Muscle layer of duodenum (tissue), 2 donors: Measurements from ENCODE around the gene KRT9.
A peak's percentile ranks its signal among the peaks of the same experiment; 100 is the strongest.
"Not testable (repeated sequence)": the region's sequence is repeated elsewhere in the genome, so short reads cannot be mapped to it uniquely, and the experiment has no call there.

Experiments used
- H3K27ac ChIP-seq: one replicate; pipeline ENCODE4 v1.7.0; 2013; ENCODE audit warnings: mild to moderate bottlenecking, low read length
- H3K27me3 ChIP-seq: one replicate; pipeline ENCODE4 v1.7.0; 2013; ENCODE audit warnings: low read depth, mild to moderate bottlenecking, control low read depth, low read length
- H3K36me3 ChIP-seq, 2 donors: one replicate each; pipeline ENCODE4 v1.7.0; 2013; ENCODE audit warnings: low read length in 2 of 2, control low read depth in 1 of 2, mild to moderate bottlenecking in 1 of 2; ENCODE audit not compliant: insufficient read depth in 2 of 2, control insufficient read depth in 1 of 2
- H3K4me1 ChIP-seq, 2 donors: one replicate each; pipeline ENCODE4 v1.7.0; 2013; ENCODE audit warnings: low read length in 2 of 2, mild to moderate bottlenecking in 2 of 2, control low read depth in 1 of 2, moderate library complexity in 1 of 2; ENCODE audit not compliant: insufficient read depth in 2 of 2, control insufficient read depth in 1 of 2
- H3K4me3 ChIP-seq, 2 donors: one replicate each; pipeline ENCODE4 v1.7.0; 2013; ENCODE audit warnings: low read length in 2 of 2, low read depth in 1 of 2, mild to moderate bottlenecking in 1 of 2
- H3K9me3 ChIP-seq, 2 donors: one replicate each; pipeline ENCODE4 v1.7.0; 2013; ENCODE audit warnings: low read length in 2 of 2, control low read depth in 1 of 2, mild to moderate bottlenecking in 1 of 2; ENCODE audit not compliant: control insufficient read depth in 1 of 2
- donor health status: healthy.

KRT9 gene

DNA sequence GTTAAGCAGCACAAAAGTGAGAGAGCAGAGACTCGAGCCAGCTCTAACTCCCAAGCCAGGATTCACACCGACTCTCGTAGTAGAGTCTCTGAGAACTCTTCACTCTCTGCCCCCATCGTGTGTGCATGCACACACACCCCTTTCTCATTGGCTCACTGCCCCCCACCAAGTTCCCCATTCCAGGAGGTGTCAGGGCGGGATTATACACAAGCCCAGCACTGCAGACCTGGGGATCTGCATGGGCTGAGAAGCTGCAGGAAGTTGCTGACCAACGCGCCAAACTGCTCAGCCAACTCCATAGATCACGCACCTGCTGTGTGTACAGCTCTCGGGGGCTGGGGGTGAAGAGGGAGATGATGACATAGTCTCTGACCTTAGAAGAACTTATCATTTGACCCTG lies 42.9 kb upstream of the KRT9 start:
- not testable (repeated sequence) for H3K27ac ChIP-seq, H3K36me3 ChIP-seq, H3K4me1 ChIP-seq

DNA sequence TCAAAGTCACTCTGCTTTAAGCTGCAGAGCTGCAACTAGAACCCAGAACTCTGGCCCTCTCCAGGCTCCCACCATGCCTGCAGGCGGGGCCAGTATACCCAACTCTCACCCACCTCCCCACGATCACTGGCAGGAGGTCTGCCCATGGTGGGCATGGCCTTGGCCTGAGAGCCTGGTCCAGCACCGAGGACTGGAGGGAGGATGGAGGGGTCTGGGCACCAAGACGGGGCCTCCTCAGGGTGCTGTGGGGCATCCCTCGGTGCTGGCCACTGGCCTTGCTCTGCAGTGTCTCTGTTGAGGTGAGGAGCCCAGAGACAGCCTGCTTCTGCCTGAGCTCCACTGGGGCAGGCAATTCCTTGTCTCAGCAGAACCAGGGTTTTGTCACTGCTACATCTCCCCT lies 42.2 kb upstream of the KRT9 start:
- Histone ChIP-seq H3K36me3 (no peaks in the 10 kb centered on the region), H3K4me1 (no peaks in the 10 kb centered on the region), H3K27me3 (no peaks in the 10 kb centered on the region), H3K4me3 (no peak overlapping the region), H3K9me3 (no peaks in the 10 kb centered on the region), H3K27ac (no peak overlapping the region)

More for the DNA sequence above, 42.9 kb upstream of the KRT9 start:
- H3K9me3 ChIP-seq, H3K4me3 ChIP-seq, H3K27me3 ChIP-seq: not testable (repeated sequence)

DNA sequence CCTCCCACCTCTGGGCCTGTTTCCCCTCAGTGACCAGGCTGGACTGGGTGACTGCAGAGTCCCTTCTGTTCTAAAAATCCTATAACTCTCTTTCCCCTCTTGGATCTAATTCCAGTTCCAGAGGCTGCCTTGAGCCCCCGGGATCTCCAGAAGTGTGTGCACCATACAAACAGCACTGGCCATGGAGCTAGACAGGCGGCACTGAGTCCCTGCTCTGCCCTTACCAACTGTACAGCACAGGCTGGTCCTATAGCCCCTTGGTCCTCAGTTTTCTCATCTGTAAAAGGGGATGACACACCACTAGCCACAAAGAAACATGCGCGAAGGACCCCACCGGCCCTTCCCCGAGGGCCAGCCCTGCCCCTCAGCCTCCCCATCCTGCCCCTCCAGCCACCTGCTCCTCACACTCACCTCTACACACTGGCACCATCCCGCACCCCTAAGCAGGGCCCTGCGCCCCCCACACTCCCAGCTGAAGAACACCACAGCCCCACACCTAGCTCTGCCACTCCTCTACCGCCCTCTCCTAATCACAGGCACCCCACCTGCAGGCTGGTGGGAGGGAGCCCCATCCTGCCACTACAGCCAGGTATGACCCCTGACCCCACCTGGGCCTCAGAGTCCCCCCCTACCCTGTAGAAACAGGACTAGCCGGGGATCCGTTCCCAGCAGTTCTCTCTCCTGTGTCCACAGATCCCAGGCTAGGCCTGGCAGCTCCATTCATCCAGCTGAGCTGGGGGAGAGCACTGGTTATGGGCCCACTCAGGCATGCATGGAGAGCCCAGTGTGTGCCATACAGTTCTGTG lies 41.6 kb upstream of the KRT9 start:
- Histone ChIP-seq H3K27me3 (no peaks in the 10 kb centered on the region), H3K36me3 (no peaks in the 10 kb centered on the region), H3K9me3 (no peaks in the 10 kb centered on the region), H3K27ac (no peak overlapping the region), H3K4me3 (no peak overlapping the region), H3K4me1 (no peaks in the 10 kb centered on the region)

DNA sequence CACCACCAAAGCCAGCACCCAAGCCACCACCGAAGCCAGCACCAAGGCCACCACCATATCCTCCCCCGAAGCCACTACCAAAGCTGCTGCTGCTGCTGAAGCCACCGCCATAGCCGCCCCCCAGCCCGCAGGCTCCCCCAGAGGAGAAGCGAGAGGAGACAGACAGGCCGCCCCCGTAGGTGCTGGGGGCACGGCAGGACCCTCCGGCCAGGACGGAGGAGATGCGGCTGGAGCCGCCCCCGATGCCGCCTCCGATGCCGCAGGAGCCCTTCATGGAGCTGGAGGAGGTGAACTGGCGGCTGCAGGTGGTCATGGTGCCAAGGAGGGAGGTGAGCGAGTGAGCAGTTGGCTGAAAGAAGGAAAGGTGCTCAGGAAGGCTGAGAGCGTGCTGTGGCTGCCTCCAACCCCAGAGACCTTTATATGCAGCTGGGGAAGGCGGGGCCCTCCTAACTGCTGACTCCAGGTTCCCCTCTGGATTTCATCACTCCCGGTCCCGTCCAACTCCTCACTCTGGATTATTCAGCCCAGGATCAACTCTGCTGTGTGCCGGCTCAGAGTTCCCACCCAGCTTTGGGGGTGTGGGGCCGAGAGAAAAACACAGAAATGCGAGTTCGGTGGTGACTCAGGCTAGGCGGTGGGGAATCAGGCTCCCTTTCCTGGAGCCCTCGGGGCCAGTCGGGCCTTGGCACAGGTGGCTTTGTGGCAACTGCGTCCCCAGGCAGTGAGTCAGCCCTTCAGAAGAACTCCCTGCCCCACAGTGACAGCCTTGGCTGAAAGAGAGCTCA lies 40.7 kb upstream of the KRT9 start, which contains the start of gene KRT16:
TSS of gene KRT16 (minus strand) at position 392 of the 785 bp plus-strand sequence. CDS start at position 313, 79 bp downstream.
- not testable (repeated sequence) for H3K9me3 ChIP-seq, H3K4me3 ChIP-seq, H3K36me3 ChIP-seq, H3K27ac ChIP-seq, H3K27me3 ChIP-seq, H3K4me1 ChIP-seq

DNA sequence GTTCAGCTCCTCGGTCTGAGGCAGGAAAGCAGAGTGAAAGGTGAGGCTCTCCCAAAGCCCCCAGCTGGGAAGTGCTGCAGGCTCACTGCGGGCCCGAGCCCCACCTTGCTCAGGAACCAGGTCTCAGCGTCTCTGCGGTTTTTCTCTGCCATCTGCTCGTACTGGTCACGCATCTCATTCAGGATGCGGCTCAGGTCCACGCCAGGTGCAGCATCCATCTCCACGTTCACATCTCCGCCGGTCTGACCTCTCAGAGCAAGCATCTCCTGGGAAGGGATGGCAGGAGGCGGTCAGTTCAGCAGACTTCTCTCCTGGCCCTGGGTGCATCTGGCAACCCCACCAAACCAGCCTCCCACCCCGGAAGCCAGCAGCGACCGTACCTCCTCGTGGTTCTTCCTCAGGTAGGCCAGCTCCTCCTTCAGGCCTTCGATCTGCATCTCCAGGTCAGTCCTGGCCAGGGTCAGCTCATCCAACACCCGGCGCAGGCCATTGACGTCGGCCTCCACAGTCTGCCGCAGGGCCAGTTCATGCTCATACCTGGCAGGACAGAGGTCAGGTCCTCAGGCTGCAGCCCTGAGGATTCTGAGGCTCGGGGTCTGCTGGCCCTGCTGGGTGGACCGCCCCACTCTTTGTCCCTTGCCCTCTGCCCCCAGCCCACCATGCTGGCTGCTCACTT lies 39.2 kb upstream of the KRT9 start:
- Histone ChIP-seq H3K4me1 (no peaks in the 10 kb centered on the region), H3K4me3 (no peak overlapping the region), H3K27me3 (no peaks in the 10 kb centered on the region), H3K9me3 (peaks cover 0 to 8% of the 10 kb centered on the region in 2 donors), H3K27ac (no peak overlapping the region), H3K36me3 (no peaks in the 10 kb centered on the region)

DNA sequence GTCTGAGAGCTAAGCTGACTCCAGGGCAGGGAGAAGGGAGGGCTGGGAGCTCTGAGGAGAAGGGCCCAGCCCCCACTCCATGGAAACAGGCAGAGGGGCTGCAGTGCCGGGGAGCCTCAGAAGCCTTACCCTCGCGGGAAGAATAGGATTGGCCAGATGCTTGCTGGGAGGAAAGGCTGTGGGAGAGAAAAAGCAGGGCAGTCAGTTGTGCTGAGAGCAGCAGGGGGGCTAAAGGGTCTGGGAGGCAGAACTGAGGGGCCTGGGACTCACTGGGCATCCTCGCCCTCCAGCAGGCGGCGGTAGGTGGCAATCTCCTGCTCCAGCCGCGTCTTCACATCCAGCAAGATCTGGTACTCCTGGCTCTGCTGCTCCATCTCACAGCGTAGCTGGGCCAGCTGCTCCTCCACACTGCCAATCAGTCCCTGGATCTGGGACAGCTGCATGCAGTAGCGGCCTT lies 38.2 kb upstream of the KRT9 start:
- H3K9me3 ChIP-seq, result peaks cover 0 to 11% of the 10 kb centered on the region in 2 donors
- H3K27ac ChIP-seq, H3K36me3 ChIP-seq, H3K4me1 ChIP-seq, H3K4me3 ChIP-seq, H3K27me3 ChIP-seq: not testable (repeated sequence)

DNA sequence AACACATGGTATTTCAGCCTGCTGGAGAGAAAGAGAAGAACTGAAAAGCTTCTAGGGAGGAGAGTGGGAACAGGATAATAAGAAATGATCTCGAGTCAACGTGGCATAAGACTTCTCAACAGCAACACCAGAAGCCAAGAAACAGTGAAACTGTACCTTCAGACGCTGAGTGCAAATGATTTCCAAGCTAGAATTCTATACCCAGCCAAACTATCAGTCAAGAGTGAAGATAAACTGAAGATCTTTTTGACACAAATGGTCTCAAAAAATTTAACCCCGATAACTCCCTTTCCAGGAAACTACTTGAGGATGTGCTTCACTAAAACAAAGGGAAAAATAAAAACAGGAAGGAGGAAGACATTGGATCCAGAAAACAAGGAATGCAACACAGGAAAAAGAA lies 35.1 kb upstream of the KRT9 start:
- H3K4me3 ChIP-seq, result peak overlapping the region in 1 of 2 donors; percentile 32
- H3K4me1 ChIP-seq, H3K27ac ChIP-seq, H3K27me3 ChIP-seq, H3K36me3 ChIP-seq: not testable (repeated sequence)
- H3K9me3 ChIP-seq, result peaks cover 0 to 11% of the 10 kb centered on the region in 2 donors

DNA sequence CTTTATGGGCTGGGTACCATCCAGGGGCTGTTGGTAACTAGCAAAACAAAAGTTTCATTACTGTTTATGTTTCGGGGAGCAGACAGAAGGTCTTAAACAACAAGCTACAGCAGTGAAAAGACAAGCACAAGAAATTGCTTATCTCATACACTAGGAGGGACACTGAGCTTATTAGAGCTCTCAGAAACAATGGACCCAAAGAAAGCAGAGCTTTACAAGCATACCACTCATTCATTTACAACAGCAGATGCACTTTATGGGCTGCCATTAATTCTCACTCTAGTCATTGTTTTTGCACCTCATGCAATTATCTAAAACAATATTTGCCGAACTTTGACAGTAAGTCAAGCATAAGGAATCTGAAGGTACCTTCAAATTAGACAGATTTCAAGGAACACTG lies 30.7 kb upstream of the KRT9 start:
- Histone ChIP-seq H3K9me3 (peaks cover 0 to 11% of the 10 kb centered on the region in 2 donors), H3K27me3 (no peaks in the 10 kb centered on the region), H3K4me3 (no peak overlapping the region), H3K36me3 (no peaks in the 10 kb centered on the region), H3K27ac (no peak overlapping the region), H3K4me1 (no peaks in the 10 kb centered on the region)

DNA sequence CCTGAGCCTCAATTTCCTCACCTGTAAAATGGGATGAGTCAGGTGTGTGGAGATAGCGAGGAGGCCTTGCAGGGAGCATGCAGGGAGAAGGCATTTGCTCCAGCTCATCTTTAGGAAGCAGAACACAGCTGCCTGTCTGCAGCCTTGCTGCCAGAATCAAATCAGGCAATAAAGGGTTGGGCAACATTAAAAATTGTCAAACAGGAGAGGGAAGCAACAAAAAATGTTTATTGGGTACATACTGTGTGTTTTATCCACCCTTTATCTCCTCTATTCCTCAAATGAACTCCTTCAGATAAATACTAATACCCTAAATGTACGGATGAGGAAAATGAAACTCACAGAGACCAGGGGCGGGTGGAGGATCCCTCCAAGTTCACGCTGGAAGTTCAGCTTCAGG lies 28.5 kb upstream of the KRT9 start:
- Histone ChIP-seq H3K9me3 (no peaks in the 10 kb centered on the region), H3K27me3 (no peaks in the 10 kb centered on the region), H3K27ac (no peak overlapping the region), H3K4me1 (no peaks in the 10 kb centered on the region), H3K4me3 (no peak overlapping the region), H3K36me3 (no peaks in the 10 kb centered on the region)

DNA sequence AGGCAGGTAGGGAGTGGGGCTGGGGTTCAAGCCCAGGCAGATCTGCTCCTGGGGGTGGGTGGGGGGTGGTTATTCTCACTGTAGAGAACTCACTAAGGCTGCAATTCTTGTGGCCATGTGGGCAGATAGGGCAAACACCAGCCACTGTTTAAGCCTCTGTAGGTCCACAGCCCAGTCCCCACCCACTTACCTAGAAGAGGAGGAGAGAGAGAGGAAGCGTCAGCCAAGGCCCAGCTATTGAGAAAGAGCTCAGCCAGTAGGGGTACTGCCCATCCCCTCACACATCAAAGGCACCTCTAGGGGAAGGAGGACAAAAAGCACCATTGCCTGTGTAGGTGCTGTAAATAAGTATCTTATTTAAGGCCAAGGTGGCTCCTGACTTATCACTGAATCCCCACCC lies 27.8 kb upstream of the KRT9 start:
- no peaks in the 10 kb centered on the region for H3K9me3 ChIP-seq
- H3K27ac ChIP-seq, result no peak overlapping the region
- no peaks in the 10 kb centered on the region for H3K27me3 ChIP-seq
- H3K36me3 ChIP-seq, result no peaks in the 10 kb centered on the region
- H3K4me1 ChIP-seq, result no peaks in the 10 kb centered on the region
- H3K4me3 ChIP-seq, result no peak overlapping the region

DNA sequence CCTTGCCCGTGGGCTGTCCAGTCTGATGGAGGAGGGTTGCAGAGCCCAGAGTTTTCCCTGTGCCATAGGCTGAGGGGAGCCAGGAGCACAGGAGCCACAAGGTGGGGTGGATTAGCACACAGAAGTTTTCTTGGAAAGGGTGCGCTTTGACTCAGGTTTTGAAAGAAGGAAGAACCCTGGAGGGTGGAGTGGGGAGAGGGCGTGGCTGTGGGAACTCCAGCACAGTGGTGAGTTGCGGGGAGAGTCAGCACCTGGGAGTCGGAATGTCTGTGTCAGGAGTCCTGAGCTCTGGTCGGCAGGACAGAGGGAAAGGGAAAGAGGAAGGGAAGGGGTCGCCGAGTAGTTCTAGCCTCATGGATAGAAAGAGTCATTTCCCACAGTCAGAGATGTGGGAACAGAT lies 23.7 kb upstream of the KRT9 start:
- H3K27me3 ChIP-seq, result no peaks in the 10 kb centered on the region
- H3K36me3 ChIP-seq, result no peaks in the 10 kb centered on the region
- no peaks in the 10 kb centered on the region for H3K9me3 ChIP-seq
- H3K4me3 ChIP-seq, result no peak overlapping the region
- H3K27ac ChIP-seq, result no peak overlapping the region
- H3K4me1 ChIP-seq, result no peaks in the 10 kb centered on the region
